Activated CD4-positive, alpha-beta T cell treated with anti-CD3 and anti-CD28 coated beads, Interleukin-2, amount 10 ng/mL, durations not matched to agents 7 days and 5 days (primary cell): Measurements from ENCODE around the gene HYLS1. TPM values are rescaled to one million over a fixed set of nuclear protein-coding genes. Genes with fewer than 3 reads are reported as not detected.

Experiments
- CTCF ChIA-PET: fragments of 350-600 bp; sonication (Branson Sonifier 250); formaldehyde crosslinking; loops from one replicate; lab custom pipeline; 2021; ENCODE audit warnings: antibody characterized with exemption; lab: Charles Lee
- POLR2A ChIA-PET: fragments of 350-600 bp; sonication (Branson Sonifier 250); formaldehyde crosslinking; loops from one replicate; lab custom pipeline; 2021; ENCODE audit warnings: antibody characterized with exemption; lab: Charles Lee
- DNase-seq: peaks from one replicate; pipeline ENCODE4 v3.0.0-alpha.2; 2020
- H3K27ac Mint-ChIP-seq: one replicate; pipeline ENCODE4 v1.8.0; 2021; ENCODE audit warnings: mild to moderate bottlenecking, moderate library complexity, mixed read lengths
- H3K27me3 Mint-ChIP-seq: one replicate; pipeline ENCODE4 v1.8.0; 2021; ENCODE audit warnings: mixed read lengths
- H3K36me3 Mint-ChIP-seq: one replicate; pipeline ENCODE4 v1.8.0; 2021; ENCODE audit warnings: low read depth, mixed read lengths
- H3K4me1 Mint-ChIP-seq: one replicate; pipeline ENCODE4 v1.8.0; 2021; ENCODE audit warnings: mixed read lengths
- H3K4me3 Mint-ChIP-seq: one replicate; pipeline ENCODE4 v1.8.0; 2021; ENCODE audit warnings: mild to moderate bottlenecking, moderate library complexity, mixed read lengths
- H3K9me3 Mint-ChIP-seq: one replicate; pipeline ENCODE4 v1.8.0; 2021; ENCODE audit warnings: mixed read lengths
- total RNA-seq, 2 experiments: library from RNA; stranded (reverse); gene quantifications; one replicate each; pipeline ENCODE4 v1.2.3, GENCODE V29; 2021

HYLS1 gene
- total RNA-seq, 2 experiments from 2014 or later: 17.4 to 21.2 TPM

GRCh38 chr11:125930076-125930450 lies 42.6 kb downstream of the HYLS1 start:
- ChIA-PET CTCF (interaction anchor here (1.3 kb wide), 1 partner anchor 15 kb away, joined by 3 read pairs; no protein-coding TSS in a partner anchor), POLR2A (no interaction called here)
- no peak for DNase-seq
- H3K9me3 Mint-ChIP-seq: no peaks in the 10 kb centered on the region
- H3K4me3 Mint-ChIP-seq: no peak overlapping the region
- H3K27ac Mint-ChIP-seq: no peak overlapping the region
- peaks cover 12% of the 10 kb centered on the region for H3K27me3 Mint-ChIP-seq
- no peaks in the 10 kb centered on the region for H3K36me3 Mint-ChIP-seq
- no peaks in the 10 kb centered on the region for H3K4me1 Mint-ChIP-seq

- CTCF ChIA-PET: no interaction called here
- H3K4me3 Mint-ChIP-seq: no peak overlapping the region
- H3K9me3 Mint-ChIP-seq: no peaks in the 10 kb centered on the region
- no peaks in the 10 kb centered on the region for H3K4me1 Mint-ChIP-seq
- POLR2A ChIA-PET: no interaction called here
- H3K27me3 Mint-ChIP-seq: peaks cover 10% of the 10 kb centered on the region
- no peak for DNase-seq
- H3K27ac Mint-ChIP-seq: no peak overlapping the region
- no peaks in the 10 kb centered on the region for H3K36me3 Mint-ChIP-seq
Measured at GRCh38 chr11:125931116-125931515, 43.6 kb downstream of the HYLS1 start.

GRCh38 chr11:125931668-125932067 lies 44.2 kb downstream of the HYLS1 start:
- H3K27ac Mint-ChIP-seq: no peak overlapping the region
- CTCF ChIA-PET: no interaction called here
- no peaks in the 10 kb centered on the region for H3K36me3 Mint-ChIP-seq
- no peaks in the 10 kb centered on the region for H3K4me1 Mint-ChIP-seq
- POLR2A ChIA-PET: interaction anchor here (0.6 kb wide), 1 partner anchor 222 kb away, joined by 4 read pairs; no protein-coding TSS in a partner anchor
- DNase-seq: no peak
- H3K9me3 Mint-ChIP-seq: no peaks in the 10 kb centered on the region
- peaks cover 10% of the 10 kb centered on the region for H3K27me3 Mint-ChIP-seq
- H3K4me3 Mint-ChIP-seq: no peak overlapping the region

- Mint-ChIP-seq H3K27me3 (peaks cover 10% of the 10 kb centered on the region), H3K4me1 (no peaks in the 10 kb centered on the region), H3K27ac (no peak overlapping the region), H3K4me3 (no peak overlapping the region), H3K36me3 (no peaks in the 10 kb centered on the region), H3K9me3 (no peaks in the 10 kb centered on the region)
- ChIA-PET POLR2A (interaction anchor here (0.6 kb wide), 1 partner anchor 221 kb away, joined by 4 read pairs; no protein-coding TSS in a partner anchor), CTCF (no interaction called here)
- DNase-seq: no peak
Measured at GRCh38 chr11:125932301-125932700, 44.8 kb downstream of the HYLS1 start.

- DNase-seq: no peak
- no peaks in the 10 kb centered on the region for H3K9me3 Mint-ChIP-seq
- H3K27me3 Mint-ChIP-seq: peaks cover 6% of the 10 kb centered on the region
- no peaks in the 10 kb centered on the region for H3K36me3 Mint-ChIP-seq
- ChIA-PET CTCF (no interaction called here), POLR2A (no interaction called here)
- no peak overlapping the region for H3K27ac Mint-ChIP-seq
- H3K4me1 Mint-ChIP-seq: peaks cover 5% of the 10 kb centered on the region
- H3K4me3 Mint-ChIP-seq: no peak overlapping the region
Measured at GRCh38 chr11:125933030-125933813, 45.8 kb downstream of the HYLS1 start.

GRCh38 chr11:125934473-125934872 lies 47.0 kb downstream of the HYLS1 start:
- ChIA-PET CTCF (interaction anchor here (0.7 kb wide), 1 partner anchor 9 kb away, joined by 3 read pairs; no protein-coding TSS in a partner anchor), POLR2A (no interaction called here)
- H3K36me3 Mint-ChIP-seq: no peaks in the 10 kb centered on the region
- H3K9me3 Mint-ChIP-seq: no peaks in the 10 kb centered on the region
- DNase-seq: no peak
- H3K4me3 Mint-ChIP-seq: no peak overlapping the region
- H3K27ac Mint-ChIP-seq: no peak overlapping the region
- peaks cover 13% of the 10 kb centered on the region for H3K4me1 Mint-ChIP-seq
- peaks cover 3% of the 10 kb centered on the region for H3K27me3 Mint-ChIP-seq

- H3K36me3 Mint-ChIP-seq: no peaks in the 10 kb centered on the region
- no peak for DNase-seq
- no peaks in the 10 kb centered on the region for H3K27me3 Mint-ChIP-seq
- no peak overlapping the region for H3K4me3 Mint-ChIP-seq
- no peak overlapping the region for H3K27ac Mint-ChIP-seq
- H3K9me3 Mint-ChIP-seq: no peaks in the 10 kb centered on the region
- POLR2A ChIA-PET: interaction anchor here (0.5 kb wide), 1 partner anchor 1077 kb away, joined by 3 read pairs; no protein-coding TSS in a partner anchor
- peaks cover 13% of the 10 kb centered on the region for H3K4me1 Mint-ChIP-seq
- CTCF ChIA-PET: interaction anchor here (0.7 kb wide), 1 partner anchor 9 kb away, joined by 3 read pairs; no protein-coding TSS in a partner anchor
Measured at GRCh38 chr11:125935056-125935455, 47.6 kb downstream of the HYLS1 start.

GRCh38 chr11:125935618-125936199 lies 48.2 kb downstream of the HYLS1 start:
- H3K36me3 Mint-ChIP-seq: no peaks in the 10 kb centered on the region
- ChIA-PET CTCF (no interaction called here), POLR2A (no interaction called here)
- no peak for DNase-seq
- no peak overlapping the region for H3K27ac Mint-ChIP-seq
- no peaks in the 10 kb centered on the region for H3K27me3 Mint-ChIP-seq
- no peaks in the 10 kb centered on the region for H3K9me3 Mint-ChIP-seq
- no peak overlapping the region for H3K4me3 Mint-ChIP-seq
- H3K4me1 Mint-ChIP-seq: peaks cover 13% of the 10 kb centered on the region

GRCh38 chr11:125938418-125938817 lies 51.0 kb downstream of the HYLS1 start:
- ChIA-PET CTCF (no interaction called here), POLR2A (no interaction called here)
- Mint-ChIP-seq H3K4me3 (no peak overlapping the region), H3K4me1 (peaks cover 17% of the 10 kb centered on the region), H3K27me3 (no peaks in the 10 kb centered on the region), H3K9me3 (no peaks in the 10 kb centered on the region), H3K36me3 (no peaks in the 10 kb centered on the region), H3K27ac (peak overlapping the region; percentile 54)
- DNase-seq: no peak

- ChIA-PET CTCF (no interaction called here), POLR2A (no interaction called here)
- no peaks in the 10 kb centered on the region for H3K36me3 Mint-ChIP-seq
- H3K27me3 Mint-ChIP-seq: no peaks in the 10 kb centered on the region
- no peak for DNase-seq
- H3K9me3 Mint-ChIP-seq: no peaks in the 10 kb centered on the region
- H3K27ac Mint-ChIP-seq: peak overlapping the region; percentile 54
- peaks cover 17% of the 10 kb centered on the region for H3K4me1 Mint-ChIP-seq
- H3K4me3 Mint-ChIP-seq: no peak overlapping the region
Measured at GRCh38 chr11:125939081-125939521, 51.6 kb downstream of the HYLS1 start.

- Mint-ChIP-seq H3K27me3 (no peaks in the 10 kb centered on the region), H3K9me3 (no peaks in the 10 kb centered on the region), H3K4me1 (peaks cover 17% of the 10 kb centered on the region), H3K27ac (no peak overlapping the region), H3K36me3 (no peaks in the 10 kb centered on the region), H3K4me3 (no peak overlapping the region)
- DNase-seq: no peak
- ChIA-PET CTCF (interaction anchor here (0.5 to 0.9 kb wide), 5 partner anchors 10 to 626 kb away, joined by 3 to 5 read pairs (median 4); no protein-coding TSS in a partner anchor), POLR2A (no interaction called here)
Measured at GRCh38 chr11:125940145-125940544, 52.7 kb downstream of the HYLS1 start.

- Mint-ChIP-seq H3K27me3 (no peaks in the 10 kb centered on the region), H3K9me3 (no peaks in the 10 kb centered on the region), H3K36me3 (no peaks in the 10 kb centered on the region), H3K4me3 (no peak overlapping the region), H3K27ac (no peak overlapping the region), H3K4me1 (peaks cover 17% of the 10 kb centered on the region)
- POLR2A ChIA-PET: no interaction called here
- no peak for DNase-seq
- CTCF ChIA-PET: interaction anchor here (0.9 to 1.6 kb wide), 3 partner anchors 9 to 21 kb away, joined by 3 read pairs; no protein-coding TSS in a partner anchor
Measured at GRCh38 chr11:125941267-125941618, 53.8 kb downstream of the HYLS1 start.
